NCI-H1930 (cell line): ENCODE measurements around the gene TMEM207.

Source experiments
- DNase-seq, 2 experiments: peaks; one replicate each; lab custom pipeline; 2025; lab: John Stamatoyannopoulos, UW

Gene TMEM207

GRCh38 chr3:190384309-190384756 lies 65.4 kb downstream of the TMEM207 start:
- no peak for DNase-seq

GRCh38 chr3:190382082-190382481 lies 67.6 kb downstream of the TMEM207 start:
- no peak for DNase-seq

GRCh38 chr3:190381441-190381840 lies 68.3 kb downstream of the TMEM207 start:
- no peak for DNase-seq

GRCh38 chr3:190380184-190380583 lies 69.5 kb downstream of the TMEM207 start:
- DNase-seq, result no peak
